ENCODE results near the gene PLEKHG1. TPM values are rescaled to one million over a fixed set of nuclear protein-coding genes. Genes with fewer than 3 reads are reported as not detected.

The PLEKHG1 gene
- total and polyA plus RNA-seq, 9 donors: 5.3 to 74.0 (median 11.9) TPM

DNA sequence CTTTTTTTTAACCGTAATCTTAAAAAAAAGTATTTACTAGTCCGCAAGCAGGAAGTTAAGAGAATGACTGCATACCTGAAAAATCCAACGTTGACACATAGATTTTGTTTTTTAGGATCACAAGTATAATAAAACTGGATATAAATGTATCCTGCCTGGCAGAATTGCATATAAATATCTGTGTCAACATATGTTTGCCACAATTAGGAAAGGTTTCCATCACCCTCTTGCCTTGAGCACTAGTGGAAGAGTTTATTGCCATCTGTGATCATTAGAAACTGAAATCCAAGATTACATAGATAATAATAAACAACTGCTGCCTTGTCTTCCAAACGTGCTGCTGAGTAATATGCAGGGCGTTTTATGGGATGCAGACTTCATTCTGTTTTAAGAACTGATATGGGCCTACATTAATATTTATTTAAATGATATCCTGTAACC lies 27.9 kb downstream of the PLEKHG1 start:
- TF ChIP-seq EP300 (IDR thresholded peaks at IDR 0.05) (no peak), POLR2A (IDR thresholded peaks at IDR 0.05) (no peak)
- TF ChIP-seq, protein P1, sequence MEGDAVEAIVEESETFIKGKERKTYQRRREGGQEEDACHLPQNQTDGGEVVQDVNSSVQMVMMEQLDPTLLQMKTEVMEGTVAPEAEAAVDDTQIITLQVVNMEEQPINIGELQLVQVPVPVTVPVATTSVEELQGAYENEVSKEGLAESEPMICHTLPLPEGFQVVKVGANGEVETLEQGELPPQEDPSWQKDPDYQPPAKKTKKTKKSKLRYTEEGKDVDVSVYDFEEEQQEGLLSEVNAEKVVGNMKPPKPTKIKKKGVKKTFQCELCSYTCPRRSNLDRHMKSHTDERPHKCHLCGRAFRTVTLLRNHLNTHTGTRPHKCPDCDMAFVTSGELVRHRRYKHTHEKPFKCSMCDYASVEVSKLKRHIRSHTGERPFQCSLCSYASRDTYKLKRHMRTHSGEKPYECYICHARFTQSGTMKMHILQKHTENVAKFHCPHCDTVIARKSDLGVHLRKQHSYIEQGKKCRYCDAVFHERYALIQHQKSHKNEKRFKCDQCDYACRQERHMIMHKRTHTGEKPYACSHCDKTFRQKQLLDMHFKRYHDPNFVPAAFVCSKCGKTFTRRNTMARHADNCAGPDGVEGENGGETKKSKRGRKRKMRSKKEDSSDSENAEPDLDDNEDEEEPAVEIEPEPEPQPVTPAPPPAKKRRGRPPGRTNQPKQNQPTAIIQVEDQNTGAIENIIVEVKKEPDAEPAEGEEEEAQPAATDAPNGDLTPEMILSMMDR (IDR thresholded peaks at IDR 0.05): no peak
- intact Hi-C loops (cut with DNase I): no loop called here
- 7 to 15% (median 12%) methylated on average over 5 of the region's 5 CpGs for WGBS, 3 donors

DNA sequence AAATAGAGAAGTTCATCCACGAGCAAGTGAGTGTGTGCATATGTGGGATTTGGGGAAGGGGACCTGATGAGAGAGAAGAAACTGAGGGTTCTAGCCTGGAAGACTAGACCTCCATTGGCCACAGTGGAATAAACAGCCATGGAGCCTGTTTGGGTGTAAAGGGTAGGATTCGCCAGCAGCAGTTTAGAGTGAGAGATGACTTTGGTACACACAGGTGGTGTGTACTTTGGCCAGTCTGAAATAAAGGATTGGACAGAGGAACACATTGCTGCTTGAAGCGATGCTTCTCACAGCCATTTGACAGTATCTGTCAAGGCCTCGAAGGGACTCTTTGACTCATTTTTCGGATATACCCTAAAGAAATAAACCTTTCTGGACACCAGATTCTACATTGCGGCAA lies 29.2 kb downstream of the PLEKHG1 start:
- H3K4me1 ChIP-seq (ENCODE audit: insufficient read depth): peaks cover 6% of the 10 kb centered on the region
- WGBS, 3 donors: 77 to 87% (median 81%) methylated on average over 6 of the region's 6 CpGs
- no peak overlapping the region for H3K27ac ChIP-seq
- no peaks in the 10 kb centered on the region for H3K9me3 ChIP-seq
- DNase-seq: no peak
- TF ChIP-seq, protein P1 (IDR thresholded peaks at IDR 0.05): no peak
- TF ChIP-seq EP300 (IDR thresholded peaks at IDR 0.05) (no peak), POLR2A (IDR thresholded peaks at IDR 0.05) (no peak)
- H3K36me3 ChIP-seq: no peaks in the 10 kb centered on the region
- H3K4me3 ChIP-seq: no peak overlapping the region
- no peaks in the 10 kb centered on the region for H3K27me3 ChIP-seq
- intact Hi-C loops (cut with DNase I): no loop called here

More for the DNA sequence above, 27.9 kb downstream of the PLEKHG1 start:
- H3K4me1 ChIP-seq (ENCODE audit: insufficient read depth): peaks cover 6% of the 10 kb centered on the region
- no peak overlapping the region for H3K4me3 ChIP-seq
- H3K9me3 ChIP-seq: no peaks in the 10 kb centered on the region
- no peak for DNase-seq
- peak overlapping the region in 1 of 2 donors; percentile 46 for H3K27ac ChIP-seq
- H3K36me3 ChIP-seq: no peaks in the 10 kb centered on the region
- no peaks in the 10 kb centered on the region for H3K27me3 ChIP-seq

DNA sequence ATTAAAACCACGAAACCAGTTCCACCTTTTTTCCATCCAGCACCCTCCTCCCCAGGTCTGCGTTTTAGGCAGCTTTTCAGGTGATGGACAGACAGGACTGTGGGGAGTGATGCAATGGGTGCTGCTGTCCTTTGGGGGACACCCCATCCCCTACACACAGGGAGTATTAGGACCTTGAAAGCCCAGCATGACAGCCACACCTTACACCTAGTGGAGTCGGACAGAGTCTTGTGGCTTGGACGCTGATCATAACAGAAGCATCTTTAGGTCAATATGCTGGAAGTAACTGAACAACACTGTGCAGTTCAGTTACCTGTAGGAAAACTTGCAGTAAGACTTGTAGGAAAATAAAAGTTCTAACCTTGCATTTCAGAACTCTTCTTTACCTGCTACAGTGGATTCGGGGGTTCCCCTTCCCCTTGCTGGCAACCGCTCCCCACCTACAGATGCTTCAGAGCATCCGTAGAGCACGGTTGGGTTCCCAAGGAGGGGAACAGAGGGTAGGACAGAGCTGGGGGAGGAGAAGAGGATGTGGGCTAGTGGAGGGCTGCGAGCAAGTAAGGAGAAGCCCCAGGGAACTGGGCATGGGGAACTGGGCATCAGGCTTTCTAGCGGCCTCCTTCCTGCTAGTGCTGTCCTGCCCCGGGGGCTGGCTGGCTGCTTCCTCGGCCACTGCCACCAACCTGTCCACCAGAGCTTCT lies 31.7 kb downstream of the PLEKHG1 start:
- Histone ChIP-seq H3K27me3 (no peaks in the 10 kb centered on the region), H3K9me3 (no peaks in the 10 kb centered on the region), H3K27ac (peak overlapping the region in 1 of 2 donors; percentile 41), H3K36me3 (no peaks in the 10 kb centered on the region), H3K4me1 (ENCODE audit: insufficient read depth) (peaks cover 6% of the 10 kb centered on the region), H3K4me3 (no peak overlapping the region)
- TF ChIP-seq POLR2A (IDR thresholded peaks at IDR 0.05) (no peak), EP300 (IDR thresholded peaks at IDR 0.05) (no peak)
- TF ChIP-seq, protein P1 (IDR thresholded peaks at IDR 0.05): no peak
- intact Hi-C loops (cut with DNase I): no loop called here
- DNase-seq: peak in 2 of 5 donors; percentile 26 to 41
- 89 to 91% (median 91%) methylated on average over 12 of the region's 12 CpGs for WGBS, 3 donors

DNA sequence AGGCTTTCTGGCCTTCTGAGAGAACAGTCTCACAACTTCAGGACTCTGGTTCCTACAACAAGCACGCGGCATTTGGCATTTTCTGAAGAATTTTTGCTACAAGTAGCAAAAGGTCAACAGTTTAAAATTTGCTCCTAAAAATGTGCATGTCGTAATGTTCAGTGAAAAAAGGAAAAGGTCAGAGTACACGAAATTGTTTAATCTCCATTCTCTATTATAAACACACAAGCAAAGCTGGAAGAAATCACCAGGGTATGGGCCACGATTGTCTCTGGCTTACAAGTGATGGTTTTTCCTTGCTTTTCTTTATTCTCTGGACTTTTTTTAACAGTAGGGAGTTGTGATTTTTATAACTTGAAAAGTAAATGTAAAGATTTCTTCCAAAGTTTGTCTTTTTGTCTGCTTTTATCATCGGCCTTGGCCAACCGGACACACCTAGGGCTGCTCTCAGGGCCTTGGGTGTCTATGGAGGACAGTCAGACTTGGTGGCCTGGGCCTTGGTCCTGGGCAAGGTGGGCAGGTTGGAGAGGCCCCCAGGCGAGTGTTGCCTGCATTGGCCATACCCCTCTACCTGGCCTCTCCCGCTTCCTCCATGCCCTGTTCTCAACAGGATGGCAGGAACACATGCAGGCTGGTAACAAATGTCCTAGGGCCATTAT lies 32.4 kb downstream of the PLEKHG1 start:
- Histone ChIP-seq H3K36me3 (no peaks in the 10 kb centered on the region), H3K27me3 (no peaks in the 10 kb centered on the region), H3K27ac (peak overlapping the region in 1 of 2 donors; percentile 41), H3K9me3 (no peaks in the 10 kb centered on the region), H3K4me3 (no peak overlapping the region), H3K4me1 (ENCODE audit: insufficient read depth) (peaks cover 5% of the 10 kb centered on the region)
- no peak for TF ChIP-seq EP300 (IDR thresholded peaks at IDR 0.05)
- TF ChIP-seq, protein P1 (IDR thresholded peaks at IDR 0.05): no peak
- TF ChIP-seq POLR2A (IDR thresholded peaks at IDR 0.05): no peak
- 54 to 64% (median 55%) methylated on average over 9 of the region's 9 CpGs for WGBS, 3 donors
- DNase-seq: no peak
- intact Hi-C loops (cut with DNase I): no loop called here
